Uterine smooth muscle cell (primary cell): Measurements from ENCODE around the gene POLR3C. TPM values are rescaled to one million over a fixed set of nuclear protein-coding genes. Genes with fewer than 3 reads are reported as not detected.

Experiments used
- total RNA-seq: library from RNA; depleted of rRNA; stranded (reverse); fragments of >200 nt; gene quantifications from 2 replicates; pipeline ENCODE4 v1.2.3, GENCODE V29; 2014

Gene POLR3C
- 42.9 and 49.2 TPM in 2 replicates for total RNA-seq

GRCh38 chr1:145823565-145824498, at the start of gene POLR3C, which contains the start of gene RNF115:
Gene POLR3C, plus strand, starts transcription at chr1:145824200. Its CDS starts 1,577 bp downstream, at chr1:145825777.
Gene RNF115, minus strand, starts transcription at chr1:145824095. Its CDS starts 222 bp downstream, at chr1:145823873.

GRCh38 chr1:145845514-145846161, 21.6 kb downstream of the POLR3C start, which contains the start of gene NUDT17:
Gene NUDT17, plus strand, starts transcription at chr1:145845630. Its CDS starts 11 bp downstream, at chr1:145845641.

GRCh38 chr1:145858901-145859490, 35.0 kb downstream of the POLR3C start, which contains the start of gene PIAS3:
Gene PIAS3, minus strand, starts transcription at chr1:145859081. Its CDS starts 91 bp downstream, at chr1:145858990.

GRCh38 chr1:145885738-145886287, 61.8 kb downstream of the POLR3C start, which contains the start of gene ANKRD35:
Gene ANKRD35, minus strand, starts transcription at chr1:145885866. Its CDS starts 108 bp downstream, at chr1:145885758.

Other genes starting within 250 kb of the POLR3C start
- gene GPR89A, start 216.2 kb upstream of the POLR3C start, total RNA-seq: 37.5 and 65.1 TPM in 2 replicates
- 0.50 and 1.00 TPM in 2 replicates for gene PDZK1, start 116.8 kb upstream of the POLR3C start, total RNA-seq
- 0.12 TPM in 1 of 2 replicates, not detected in the other for gene CD160, start 104.7 kb upstream of the POLR3C start, total RNA-seq
- 19.9 and 24.3 TPM in 2 replicates for gene RNF115, start 105 bp upstream of the POLR3C start, total RNA-seq
- 2.7 and 3.3 TPM in 2 replicates for gene NUDT17, start 21.4 kb downstream of the POLR3C start, total RNA-seq
- gene PIAS3, start 34.9 kb downstream of the POLR3C start, total RNA-seq: 6.3 and 7.7 TPM in 2 replicates
- 2.1 and 2.5 TPM in 2 replicates for gene ANKRD35, start 61.7 kb downstream of the POLR3C start, total RNA-seq
- gene ITGA10, start 85.8 kb downstream of the POLR3C start, total RNA-seq: 0.37 and 1.2 TPM in 2 replicates
- 23.7 and 29.0 TPM in 2 replicates for gene PEX11B, start 94.5 kb downstream of the POLR3C start, total RNA-seq
- 110 and 207 TPM in 2 replicates for gene RBM8A, start 103.3 kb downstream of the POLR3C start, total RNA-seq
- 17.6 and 19.5 TPM in 2 replicates for gene LIX1L, start 133.8 kb downstream of the POLR3C start, total RNA-seq
- 0.33 and 0.50 TPM in 2 replicates for gene ANKRD34A, start 140.4 kb downstream of the POLR3C start, total RNA-seq
- gene POLR3GL, start 140.5 kb downstream of the POLR3C start, total RNA-seq: 16.8 and 18.2 TPM in 2 replicates
- gene TXNIP, start 172.4 kb downstream of the POLR3C start, total RNA-seq: 4.5 and 6.1 TPM in 2 replicates
- not detected in 2 replicates for gene HJV, start 197.5 kb downstream of the POLR3C start, total RNA-seq